ENCODE results near the gene RIPPLY2. TPM values are rescaled to one million over a fixed set of nuclear protein-coding genes. Genes with fewer than 3 reads are reported as not detected.

RIPPLY2 gene
- total RNA-seq, 6 experiments from 2014 or later, result not detected

DNA sequence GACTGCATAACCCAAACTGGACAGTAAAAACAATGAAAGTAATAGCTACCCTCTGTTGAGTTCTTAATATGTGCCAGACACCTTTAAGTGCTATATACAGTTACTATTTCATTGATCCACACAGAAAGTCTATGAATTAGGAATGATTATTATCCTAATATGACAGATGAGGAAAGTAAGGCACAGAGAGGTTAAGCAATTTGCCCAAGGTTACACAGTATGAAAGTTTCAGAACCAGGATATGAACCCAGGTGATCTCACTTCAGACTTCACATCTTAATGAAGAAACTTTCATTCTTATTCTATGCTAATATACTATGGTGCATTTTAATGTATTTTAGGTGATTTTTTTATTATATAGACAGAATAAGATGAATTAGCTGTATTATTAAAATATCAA, 40.6 kb upstream of the RIPPLY2 start:
- no peaks in the 10 kb centered on the region for H3K27me3 ChIP-seq
- DNase-seq, result no peak
- ATAC-seq, result no peak
- no peaks in the 10 kb centered on the region for H3K36me3 ChIP-seq
- intact Hi-C loops (cut with DNase I), result no loop called here
- no peaks in the 10 kb centered on the region for H3K9me3 ChIP-seq
- H3K27ac ChIP-seq, result no peak overlapping the region
- no peaks in the 10 kb centered on the region for H3K4me1 ChIP-seq
- TF ChIP-seq POLR2A (IDR thresholded peaks at IDR 0.05), result no peak
- TF ChIP-seq, protein P1, sequence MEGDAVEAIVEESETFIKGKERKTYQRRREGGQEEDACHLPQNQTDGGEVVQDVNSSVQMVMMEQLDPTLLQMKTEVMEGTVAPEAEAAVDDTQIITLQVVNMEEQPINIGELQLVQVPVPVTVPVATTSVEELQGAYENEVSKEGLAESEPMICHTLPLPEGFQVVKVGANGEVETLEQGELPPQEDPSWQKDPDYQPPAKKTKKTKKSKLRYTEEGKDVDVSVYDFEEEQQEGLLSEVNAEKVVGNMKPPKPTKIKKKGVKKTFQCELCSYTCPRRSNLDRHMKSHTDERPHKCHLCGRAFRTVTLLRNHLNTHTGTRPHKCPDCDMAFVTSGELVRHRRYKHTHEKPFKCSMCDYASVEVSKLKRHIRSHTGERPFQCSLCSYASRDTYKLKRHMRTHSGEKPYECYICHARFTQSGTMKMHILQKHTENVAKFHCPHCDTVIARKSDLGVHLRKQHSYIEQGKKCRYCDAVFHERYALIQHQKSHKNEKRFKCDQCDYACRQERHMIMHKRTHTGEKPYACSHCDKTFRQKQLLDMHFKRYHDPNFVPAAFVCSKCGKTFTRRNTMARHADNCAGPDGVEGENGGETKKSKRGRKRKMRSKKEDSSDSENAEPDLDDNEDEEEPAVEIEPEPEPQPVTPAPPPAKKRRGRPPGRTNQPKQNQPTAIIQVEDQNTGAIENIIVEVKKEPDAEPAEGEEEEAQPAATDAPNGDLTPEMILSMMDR (IDR thresholded peaks at IDR 0.05), result no peak
- H3K4me3 ChIP-seq, result no peak overlapping the region

DNA sequence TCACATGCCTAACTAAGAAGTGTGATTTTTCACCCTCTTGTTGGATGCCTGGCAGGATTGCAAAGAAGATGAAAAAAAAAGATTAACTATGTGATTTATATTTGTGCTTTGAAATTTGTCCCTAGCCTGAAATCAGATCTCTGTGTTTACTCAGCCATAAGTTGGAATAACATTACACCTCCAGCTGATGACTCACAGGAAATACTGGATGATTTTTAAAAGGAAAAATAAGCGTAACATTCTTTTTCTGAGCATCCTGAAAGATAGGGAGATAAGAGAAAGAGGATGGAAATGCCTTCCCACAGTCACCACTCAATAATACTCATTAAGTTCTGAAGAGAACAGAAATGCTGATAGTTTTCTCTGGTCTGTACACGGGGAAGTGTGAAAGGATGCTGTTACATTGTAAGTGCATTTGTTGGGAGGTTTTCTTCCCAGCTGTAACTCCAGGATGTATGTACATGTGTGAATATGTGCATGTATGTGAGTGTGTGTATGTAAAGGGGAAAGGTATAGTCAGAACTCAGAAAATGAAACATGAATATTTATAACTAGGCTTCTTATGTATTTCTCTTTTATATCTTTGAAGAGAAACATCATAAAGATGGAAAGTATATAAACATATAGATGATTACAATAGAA, 37.4 kb upstream of the RIPPLY2 start:
- Histone ChIP-seq H3K9me3 (no peaks in the 10 kb centered on the region), H3K27ac (no peak overlapping the region), H3K4me1 (no peaks in the 10 kb centered on the region), H3K4me3 (no peak overlapping the region), H3K27me3 (no peaks in the 10 kb centered on the region), H3K36me3 (no peaks in the 10 kb centered on the region)
- intact Hi-C loops (cut with DNase I), result no loop called here
- ATAC-seq (no peak), DNase-seq (no peak)
- no peak for TF ChIP-seq POLR2A (IDR thresholded peaks at IDR 0.05)
- TF ChIP-seq, protein P1 (IDR thresholded peaks at IDR 0.05), result no peak
- 16% methylated on average over 2 of the region's 2 CpGs for WGBS (ENCODE audit: insufficient coverage, low coverage, low lambda C conversion rate, missing lambda C conversion rate)

DNA sequence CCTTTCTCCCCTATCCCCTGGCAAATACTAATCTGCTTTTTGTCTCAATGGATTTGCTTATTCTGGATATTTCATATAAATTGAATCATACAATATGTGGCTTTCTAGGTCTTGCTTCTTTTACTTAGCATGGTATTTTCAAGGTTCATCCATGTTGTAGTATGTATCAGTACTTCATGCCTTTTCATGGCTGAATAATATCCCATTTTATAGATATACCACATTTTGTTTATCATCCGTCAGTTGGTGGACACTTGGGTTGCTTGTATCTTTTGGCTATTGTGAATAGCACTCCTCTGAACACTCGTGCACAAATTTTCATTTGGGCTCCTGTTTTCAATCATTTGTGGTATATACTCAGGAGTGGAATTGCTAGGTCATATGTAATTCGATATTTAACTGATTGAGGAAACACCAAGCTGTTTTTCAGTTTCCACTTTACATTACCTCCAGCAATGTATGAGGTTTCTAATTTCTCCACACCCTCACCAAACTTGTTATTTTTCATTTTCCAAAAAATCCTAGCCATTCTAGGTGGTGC, 30.5 kb upstream of the RIPPLY2 start:
- intact Hi-C loops (cut with DNase I), result no loop called here
- ATAC-seq, result no peak
- 41% methylated on average over 3 of the region's 3 CpGs for whole genome bisulfite sequencing (ENCODE audit: insufficient coverage, low coverage, low lambda C conversion rate, missing lambda C conversion rate)
- H3K4me3 ChIP-seq, result no peak overlapping the region
- TF ChIP-seq, protein P1 (IDR thresholded peaks at IDR 0.05), result no peak
- no peak for TF ChIP-seq POLR2A (IDR thresholded peaks at IDR 0.05)
- no peak overlapping the region for H3K27ac ChIP-seq
- no peaks in the 10 kb centered on the region for H3K27me3 ChIP-seq
- H3K36me3 ChIP-seq, result no peaks in the 10 kb centered on the region
- DNase-seq, result no peak
- H3K9me3 ChIP-seq, result no peaks in the 10 kb centered on the region
- no peaks in the 10 kb centered on the region for H3K4me1 ChIP-seq

DNA sequence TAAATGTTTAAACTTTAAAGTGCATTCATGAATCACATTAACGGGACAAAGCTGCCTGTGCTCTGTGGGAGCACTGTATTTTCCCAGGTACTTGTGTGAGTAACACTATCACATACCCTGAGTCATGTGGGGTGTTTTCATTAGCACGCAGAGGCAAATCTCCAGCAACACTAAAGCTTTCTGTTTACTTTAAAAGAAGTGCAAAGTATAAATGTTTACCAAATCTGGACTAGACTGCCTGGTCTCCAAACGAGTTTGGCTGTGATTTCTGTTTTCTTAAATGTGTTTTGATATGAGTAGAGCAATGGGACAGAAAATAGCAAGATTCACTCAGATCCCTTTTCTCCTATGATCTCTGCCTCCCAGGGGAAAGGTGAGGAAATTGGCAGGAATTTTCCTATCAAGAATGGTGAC, 28.8 kb upstream of the RIPPLY2 start:
- no peak overlapping the region for H3K4me3 ChIP-seq
- H3K36me3 ChIP-seq, result no peaks in the 10 kb centered on the region
- ATAC-seq (peak in 1 of 4 donors; percentile 67), DNase-seq (no peak)
- H3K4me1 ChIP-seq, result no peaks in the 10 kb centered on the region
- WGBS (ENCODE audit: insufficient coverage, low coverage, low lambda C conversion rate, missing lambda C conversion rate), result 7% methylated on average over 3 of the region's 3 CpGs
- intact Hi-C loops (cut with DNase I), result no loop called here
- no peaks in the 10 kb centered on the region for H3K27me3 ChIP-seq
- H3K27ac ChIP-seq, result no peak overlapping the region
- TF ChIP-seq, protein P1 (IDR thresholded peaks at IDR 0.05), result no peak
- no peak for TF ChIP-seq POLR2A (IDR thresholded peaks at IDR 0.05)
- H3K9me3 ChIP-seq, result no peaks in the 10 kb centered on the region
